COLO668 (cell line): ENCODE results near the gene SOCS4.
"Not testable (repeated sequence)": the region's sequence is repeated elsewhere in the genome, so short reads cannot be mapped to it uniquely, and the experiment has no call there.

Experiments used
- DNase-seq: peaks from one replicate; lab custom pipeline; 2025; ENCODE audit not compliant: unreplicated experiment; lab: John Stamatoyannopoulos, UW

Gene SOCS4

DNA sequence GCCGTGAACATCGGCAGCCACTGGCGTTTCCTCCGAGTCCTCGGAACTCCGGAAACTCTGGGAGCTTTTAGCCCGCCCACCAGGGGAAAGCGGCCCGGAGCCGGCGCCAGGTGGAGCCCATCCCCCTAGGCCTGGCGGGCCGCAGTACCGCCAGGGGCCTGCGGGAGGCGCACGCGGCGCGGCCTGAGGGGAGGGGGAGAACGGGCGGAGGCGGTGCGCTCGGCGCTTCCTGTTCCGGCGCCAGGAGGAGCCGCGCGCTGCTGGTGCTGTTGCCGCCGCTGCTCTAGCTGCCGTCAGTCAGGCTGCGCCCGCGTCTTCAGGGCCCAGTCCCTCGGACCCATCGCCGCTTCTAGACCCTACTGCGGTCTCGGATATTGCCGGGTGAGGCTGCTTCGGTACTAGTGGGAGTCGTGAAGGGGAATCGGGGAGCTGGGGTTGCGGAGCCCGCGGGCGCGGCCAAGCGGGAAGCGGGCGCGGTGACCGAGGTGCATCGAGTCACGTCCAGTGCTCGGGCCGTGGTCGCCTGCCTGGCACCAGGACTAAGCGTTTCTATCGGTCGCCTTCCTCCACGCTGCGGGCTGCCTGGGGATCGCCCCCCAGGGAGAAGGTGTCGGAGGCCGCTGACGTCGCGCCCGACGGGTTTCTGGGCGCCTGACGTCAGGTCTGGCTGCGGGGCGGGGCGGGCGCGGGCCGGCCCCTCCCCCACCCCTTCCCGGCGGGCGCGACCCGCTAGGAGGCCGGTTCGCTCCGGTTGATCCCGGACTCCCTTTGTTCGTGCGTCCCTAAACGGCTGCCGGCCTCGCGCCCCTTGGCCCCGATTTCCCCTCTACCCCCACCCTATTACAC, 24.6 kb downstream of the SOCS4 start, which contains the start of gene MAPK1IP1L:
Gene MAPK1IP1L, plus strand, starts transcription at position 225 of the 846 bp plus-strand sequence. CDS start 10,037 bp downstream, outside the sequence.
- DNase-seq: peak; percentile 96

DNA sequence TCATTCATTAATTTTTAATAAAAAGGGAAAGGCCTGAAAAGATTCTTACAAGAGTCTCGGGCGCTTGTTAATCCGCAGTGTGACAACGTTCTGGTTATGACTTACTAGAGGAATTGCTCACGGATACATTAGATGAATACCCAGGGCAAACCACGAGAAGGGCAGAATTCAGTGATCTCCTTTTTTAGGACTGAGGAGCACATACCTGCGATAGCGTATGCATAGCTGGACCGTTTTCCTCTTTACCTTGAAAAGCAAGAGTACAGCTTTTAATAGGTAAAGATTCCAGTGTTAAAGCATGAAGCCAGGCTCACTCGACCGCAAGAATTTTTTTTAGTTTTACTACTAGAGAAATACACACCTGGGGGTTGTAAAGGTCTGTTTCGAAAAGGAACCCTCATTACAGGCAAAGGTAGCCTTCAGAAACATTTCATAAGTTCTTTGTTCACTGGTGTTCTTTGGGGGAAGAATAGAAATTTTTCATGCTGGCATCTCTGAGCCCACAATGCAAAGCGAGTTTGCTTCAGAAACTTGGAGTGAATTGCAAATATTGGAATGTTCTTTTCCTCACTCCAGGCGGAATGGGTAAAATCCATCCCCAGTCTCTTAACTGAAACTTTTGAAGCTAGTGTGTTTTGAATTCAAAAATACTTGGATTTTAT, 25.4 kb downstream of the SOCS4 start:
- DNase-seq: no peak

DNA sequence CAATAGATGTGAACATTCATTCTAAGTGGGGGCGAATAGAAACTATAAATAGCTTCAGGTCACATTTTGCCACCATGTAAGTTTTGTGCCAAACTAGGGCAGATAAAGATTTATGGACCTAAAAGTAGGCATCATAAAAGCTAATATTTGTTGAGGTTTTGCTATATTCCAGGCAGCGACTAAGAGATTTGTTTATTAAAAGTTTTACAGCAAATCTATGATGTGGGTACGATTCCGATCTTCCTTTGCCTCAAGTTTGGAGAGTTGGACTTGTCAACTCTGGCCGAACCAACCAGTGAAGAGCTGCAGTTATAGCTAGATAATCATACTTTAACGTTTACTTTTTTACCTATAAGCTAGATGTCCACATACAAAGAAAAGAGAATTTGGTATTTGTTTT, 26.0 kb downstream of the SOCS4 start:
- no peak for DNase-seq

DNA sequence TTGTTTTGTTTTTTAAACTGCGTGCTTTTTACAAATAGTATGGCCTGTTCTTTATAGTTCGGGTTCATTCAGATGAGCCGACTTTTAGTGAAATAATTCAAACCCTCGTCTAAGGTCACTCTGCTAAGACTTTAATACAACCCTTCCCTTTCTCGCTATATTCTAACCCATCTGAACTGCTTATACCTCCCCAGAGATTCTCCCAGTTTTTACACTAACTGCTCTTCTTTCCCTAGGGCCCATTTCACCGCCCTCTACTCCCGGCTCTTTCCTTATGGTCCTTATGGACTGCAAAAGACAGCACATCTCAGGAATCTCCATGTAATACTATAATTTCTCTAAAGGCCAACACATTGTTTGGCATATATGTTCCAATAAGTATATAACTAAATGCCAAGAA, 26.5 kb downstream of the SOCS4 start:
- no peak for DNase-seq

DNA sequence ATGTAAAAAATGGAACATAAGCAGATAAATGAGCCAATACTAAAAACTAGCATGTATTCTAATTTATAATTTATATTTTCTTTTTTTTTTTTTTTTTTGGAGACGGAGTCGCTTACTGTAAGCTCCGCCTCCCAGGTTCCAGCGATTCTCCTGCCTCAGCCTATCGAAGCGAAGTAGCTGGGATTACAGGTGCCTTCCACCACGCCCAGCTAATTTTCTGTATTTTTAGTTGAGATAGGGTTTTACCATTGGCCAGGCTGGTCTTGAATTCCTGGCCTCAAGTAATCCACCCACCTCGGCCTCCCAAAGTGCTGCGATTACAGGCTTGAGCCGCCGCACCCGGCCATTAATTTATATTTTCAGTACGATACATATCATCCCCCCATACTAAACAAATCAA, 27.1 kb downstream of the SOCS4 start:
- no peak for DNase-seq

DNA sequence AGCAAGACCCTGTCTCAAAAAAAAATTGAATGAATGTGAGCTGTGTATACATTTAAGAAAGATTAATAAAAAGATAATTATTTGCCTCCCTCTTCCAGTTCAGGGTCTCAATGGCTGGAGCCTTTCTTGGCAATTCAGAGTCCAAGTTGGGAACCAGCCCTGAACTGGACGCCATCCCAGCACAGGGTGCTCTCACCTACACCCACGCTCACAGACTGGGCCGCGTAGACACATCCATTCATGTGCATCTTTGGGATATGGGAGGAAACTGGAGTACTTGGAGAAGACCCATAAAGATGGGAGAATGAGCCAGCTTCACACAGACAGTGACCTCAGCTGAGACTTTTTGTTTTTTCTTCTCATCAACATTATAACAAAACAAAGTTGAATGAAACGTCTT, 30.9 kb downstream of the SOCS4 start:
- DNase-seq: no peak

DNA sequence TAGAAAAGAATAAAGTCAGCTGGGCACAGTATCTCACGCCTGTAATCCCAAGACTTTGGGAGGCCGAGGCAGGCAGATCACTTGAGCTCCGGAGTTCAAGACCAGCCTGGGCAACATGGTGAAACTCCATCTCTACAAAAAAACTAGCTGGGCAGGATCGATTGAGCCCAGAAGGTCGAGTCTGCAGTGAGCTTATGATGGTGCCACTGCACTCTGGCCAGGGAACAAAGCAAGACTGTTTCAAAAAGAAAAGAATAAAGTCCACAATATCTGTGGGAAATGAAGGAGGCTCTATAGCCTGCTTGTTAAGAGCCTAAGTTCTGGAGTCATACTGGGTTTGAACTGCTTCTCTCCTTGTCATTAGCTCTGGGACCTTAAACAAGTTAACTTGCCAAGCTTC, 32.3 kb downstream of the SOCS4 start:
- DNase-seq: no peak

DNA sequence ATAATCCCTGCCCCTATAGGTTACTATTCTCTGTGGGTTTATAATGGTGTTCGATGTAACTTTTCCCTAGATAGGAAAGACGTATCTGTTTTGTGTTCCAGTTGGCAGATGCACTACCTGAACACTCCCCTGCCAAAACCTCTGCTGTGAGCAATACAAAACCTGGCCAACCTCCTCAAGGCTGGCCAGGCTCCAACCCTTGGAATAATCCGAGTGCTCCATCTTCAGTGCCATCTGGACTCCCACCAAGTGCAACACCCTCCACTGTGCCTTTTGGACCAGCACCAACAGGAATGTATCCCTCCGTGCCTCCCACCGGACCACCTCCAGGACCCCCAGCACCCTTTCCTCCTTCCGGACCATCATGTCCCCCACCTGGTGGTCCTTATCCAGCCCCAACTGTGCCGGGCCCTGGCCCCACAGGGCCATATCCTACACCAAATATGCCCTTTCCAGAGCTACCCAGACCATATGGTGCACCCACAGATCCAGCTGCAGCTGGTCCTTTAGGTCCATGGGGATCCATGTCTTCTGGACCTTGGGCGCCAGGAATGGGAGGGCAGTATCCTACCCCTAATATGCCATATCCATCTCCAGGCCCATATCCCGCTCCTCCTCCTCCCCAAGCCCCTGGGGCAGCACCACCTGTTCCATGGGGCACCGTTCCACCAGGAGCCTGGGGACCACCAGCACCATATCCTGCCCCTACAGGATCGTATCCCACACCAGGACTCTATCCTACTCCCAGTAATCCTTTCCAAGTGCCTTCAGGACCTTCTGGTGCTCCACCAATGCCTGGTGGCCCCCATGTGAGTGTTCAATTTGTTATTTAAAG, 35.7 kb downstream of the SOCS4 start:
- DNase-seq: no peak

DNA sequence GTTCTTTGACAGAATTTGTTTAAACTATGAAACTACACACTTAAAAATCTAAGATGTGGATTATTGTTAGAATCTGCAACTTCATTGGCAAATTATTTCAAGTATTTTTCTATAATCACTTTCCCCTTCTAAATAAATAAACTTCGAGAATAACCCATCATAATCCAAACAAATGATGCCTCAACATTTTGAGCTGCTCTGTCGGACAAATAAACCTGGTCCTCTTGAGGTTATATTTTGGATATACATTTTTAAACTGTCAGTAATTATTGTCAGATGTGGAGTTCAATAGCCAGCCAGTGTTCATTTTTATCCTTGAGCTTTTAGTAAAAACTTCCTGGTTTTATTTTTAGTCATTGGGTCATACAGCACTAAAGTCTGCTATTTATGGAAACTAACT, 37.9 kb downstream of the SOCS4 start:
- not testable (repeated sequence) for DNase-seq

DNA sequence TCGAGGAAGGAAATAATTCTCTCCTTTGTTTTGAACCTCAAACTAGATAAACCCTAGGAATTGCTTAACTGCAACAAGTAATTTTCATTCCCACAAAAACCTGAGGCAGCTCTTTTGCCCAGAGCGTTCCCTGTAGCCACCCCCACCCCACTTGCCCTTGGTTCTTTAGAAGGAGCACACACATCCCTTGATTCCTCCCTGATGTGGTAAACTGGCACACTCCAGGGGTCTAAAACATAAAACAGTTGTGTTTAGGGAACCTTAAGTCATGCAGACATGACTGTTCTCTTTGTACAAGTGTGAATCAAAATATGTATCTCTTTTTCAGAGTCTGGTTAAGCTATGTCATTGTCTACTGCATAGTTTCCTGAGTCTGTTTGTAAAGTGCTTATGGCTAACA, 38.4 kb downstream of the SOCS4 start:
- DNase-seq: no peak

DNA sequence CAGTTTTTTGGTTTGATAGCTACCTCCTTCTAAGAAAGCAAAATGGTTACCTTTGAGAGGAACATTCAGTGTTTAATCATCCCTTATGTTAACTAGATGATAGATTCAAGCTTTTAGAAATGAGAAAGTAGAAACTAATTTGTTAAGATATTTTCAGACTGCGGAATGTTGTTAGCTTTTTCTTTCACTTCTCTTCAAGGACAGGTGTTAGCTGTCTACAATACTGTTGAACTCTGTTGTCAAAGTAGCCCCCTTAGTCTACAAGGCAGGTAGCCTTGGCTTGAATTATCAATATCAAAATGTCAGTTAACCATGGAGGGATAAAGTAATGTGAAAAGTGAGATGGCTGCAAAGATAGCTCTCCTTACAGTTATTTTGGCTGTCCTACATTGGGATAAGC, 39.2 kb downstream of the SOCS4 start:
- no peak for DNase-seq

DNA sequence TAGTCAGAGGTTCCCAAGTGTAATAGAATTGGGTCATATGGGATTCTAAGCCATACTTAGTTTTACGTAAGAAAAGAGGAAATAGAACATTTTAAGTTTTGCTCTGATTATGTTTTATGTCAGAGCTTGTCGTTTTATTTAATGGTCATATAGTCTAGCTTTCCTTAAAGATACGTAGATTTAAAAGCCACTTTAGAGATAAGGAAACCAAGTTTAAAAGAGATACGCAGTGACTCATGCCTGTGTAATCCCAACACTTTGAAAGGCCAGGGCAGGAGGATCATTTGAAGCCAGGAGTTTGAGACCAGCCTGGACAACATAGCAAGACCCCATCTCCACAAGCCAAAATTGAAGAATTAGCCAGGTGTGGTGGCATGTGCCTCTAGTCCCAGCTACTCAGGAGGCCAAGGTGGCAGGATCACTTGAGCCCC, 44.0 kb downstream of the SOCS4 start:
- no peak for DNase-seq

DNA sequence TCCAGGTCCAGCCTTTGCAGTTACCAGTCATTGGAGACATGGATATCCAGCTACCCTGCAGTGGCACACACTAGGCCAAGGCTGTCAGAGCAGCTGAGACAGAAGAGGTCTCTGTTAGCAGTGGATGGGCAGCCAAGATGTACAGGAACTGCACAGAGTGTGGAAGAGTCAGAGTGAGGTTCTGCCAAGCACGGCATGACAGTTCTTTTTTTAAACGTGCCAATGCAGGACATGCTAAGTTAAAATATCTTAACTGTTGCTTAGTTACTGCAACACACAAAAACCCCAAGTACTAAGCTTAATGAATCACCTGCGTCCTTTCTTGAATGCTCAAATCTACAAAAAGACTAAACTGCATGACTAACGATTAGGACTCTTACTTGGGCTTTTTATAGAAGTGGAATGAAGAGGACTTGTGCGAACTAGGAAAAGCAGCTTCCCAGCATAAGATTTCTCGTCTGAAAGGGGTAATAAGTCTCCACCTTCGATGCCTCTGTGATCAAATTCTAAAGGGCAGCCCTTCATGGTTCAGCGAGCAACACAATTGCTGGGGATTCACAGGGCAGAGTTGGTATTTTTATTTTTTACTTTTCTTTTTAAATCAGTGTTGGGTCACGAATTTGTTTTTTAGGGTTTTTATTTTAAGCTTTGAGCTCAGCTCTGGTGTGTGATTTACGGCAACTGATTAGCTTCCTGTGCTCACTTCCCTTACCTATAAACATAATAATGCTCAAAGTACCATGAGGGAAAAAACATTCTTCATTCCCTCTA, 45.0 kb downstream of the SOCS4 start:
- no peak for DNase-seq

DNA sequence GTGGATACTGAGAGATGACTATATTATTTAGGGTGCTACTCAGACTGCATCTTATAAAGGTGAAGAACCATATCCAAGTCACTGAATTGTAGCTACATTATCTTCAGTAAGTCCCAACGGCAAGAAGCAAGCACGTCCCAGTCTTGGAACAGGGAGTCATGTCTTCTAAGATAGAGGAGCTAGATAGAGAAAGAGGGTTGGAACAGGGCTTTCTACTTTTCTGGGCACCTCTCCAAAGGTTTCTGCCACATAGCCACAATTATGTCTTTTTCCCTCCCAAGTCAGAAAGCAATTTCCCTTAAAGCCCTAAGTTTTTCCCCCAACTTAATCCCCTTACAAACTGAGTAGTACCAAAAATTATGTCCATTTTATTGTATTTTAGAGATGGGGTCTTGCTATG, 46.8 kb downstream of the SOCS4 start:
- no peak for DNase-seq

DNA sequence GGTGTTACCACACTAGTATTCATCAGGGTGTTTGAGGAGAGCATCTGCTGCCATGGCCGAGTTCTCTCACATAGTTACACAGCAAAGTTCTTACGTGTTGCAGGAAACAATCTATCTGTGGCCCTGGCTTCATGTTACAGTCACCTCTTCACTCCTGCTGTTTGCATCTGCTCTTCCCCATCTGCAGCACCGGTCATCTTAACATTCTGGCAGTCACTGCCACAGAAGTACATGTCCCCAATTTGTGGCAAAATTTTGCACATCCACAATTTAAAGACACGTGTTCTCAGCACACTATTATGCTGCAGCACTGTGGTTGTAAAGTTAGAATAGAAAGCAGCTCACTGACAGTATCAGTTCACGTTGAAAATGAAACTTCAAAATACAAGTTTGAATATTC, 47.6 kb downstream of the SOCS4 start:
- DNase-seq: no peak

DNA sequence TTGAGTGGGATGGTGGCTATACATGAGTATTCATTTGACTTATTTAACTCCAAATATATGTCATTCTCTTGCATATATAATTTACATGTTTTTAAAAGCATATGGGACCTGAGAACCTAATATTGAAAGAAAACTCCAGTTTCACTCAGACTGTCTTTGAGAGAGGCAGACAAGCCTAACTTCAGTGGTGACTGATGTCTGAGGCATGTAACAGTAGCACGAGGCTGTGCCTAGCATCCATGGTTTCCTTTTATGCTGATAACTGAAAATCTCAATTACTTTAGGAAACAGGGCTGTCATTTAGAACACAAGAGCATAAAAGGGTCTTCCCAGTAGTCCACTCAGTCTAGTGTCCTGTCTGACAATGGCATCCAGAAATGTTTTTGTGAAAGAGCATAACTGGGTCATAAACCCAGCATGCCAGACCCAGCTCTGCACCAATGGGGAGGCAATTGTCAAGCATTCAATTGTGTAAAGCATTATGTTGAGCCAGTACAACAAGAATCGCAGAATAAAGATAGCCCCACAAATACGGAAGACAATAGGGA, 48.7 kb downstream of the SOCS4 start:
- no peak for DNase-seq

DNA sequence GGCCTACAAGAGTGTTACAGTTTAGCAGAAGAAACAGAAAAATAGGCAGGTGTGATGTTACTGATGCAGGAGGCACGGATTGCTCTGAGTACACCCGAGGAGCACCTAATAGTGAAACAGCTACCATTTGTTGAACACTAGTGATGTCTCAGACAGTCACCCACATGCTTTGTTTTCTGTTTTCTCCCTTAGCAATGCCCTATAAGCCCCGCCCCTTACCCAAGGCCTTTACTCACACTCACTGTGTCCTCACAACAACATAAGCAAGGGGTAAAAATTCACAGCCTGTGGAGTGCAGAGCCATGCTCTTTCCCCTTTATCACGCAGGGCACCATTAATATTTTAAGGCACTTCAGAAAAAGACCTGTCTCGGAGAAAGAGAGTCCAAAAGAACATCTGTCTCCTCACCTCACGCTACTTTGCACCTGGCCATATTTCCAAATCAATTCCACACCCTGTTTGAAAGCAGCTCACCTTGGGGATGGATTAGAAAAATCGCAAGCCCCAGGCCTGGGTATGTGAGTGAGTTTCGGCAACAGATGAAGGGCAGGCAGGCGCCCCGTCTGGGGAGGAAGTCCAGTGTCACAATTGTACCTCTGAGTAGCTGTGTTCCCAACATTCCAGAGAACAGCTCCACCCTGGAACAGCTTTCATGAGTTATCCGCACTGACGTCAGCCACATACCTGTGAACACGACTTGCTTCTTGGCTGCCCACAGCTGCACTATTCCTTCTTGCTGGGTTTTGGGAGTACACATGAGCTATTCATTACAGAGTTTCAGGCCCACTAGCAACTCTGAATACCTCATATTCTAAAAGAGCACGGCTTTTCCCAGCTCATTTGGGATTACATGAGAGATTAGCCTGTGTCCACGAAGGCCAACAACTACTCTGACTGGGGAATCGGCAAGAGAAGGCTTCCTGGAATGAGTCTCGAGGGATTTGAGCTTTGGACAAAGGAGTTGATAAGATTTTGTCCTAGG, 50.4 kb downstream of the SOCS4 start:
- DNase-seq: no peak

DNA sequence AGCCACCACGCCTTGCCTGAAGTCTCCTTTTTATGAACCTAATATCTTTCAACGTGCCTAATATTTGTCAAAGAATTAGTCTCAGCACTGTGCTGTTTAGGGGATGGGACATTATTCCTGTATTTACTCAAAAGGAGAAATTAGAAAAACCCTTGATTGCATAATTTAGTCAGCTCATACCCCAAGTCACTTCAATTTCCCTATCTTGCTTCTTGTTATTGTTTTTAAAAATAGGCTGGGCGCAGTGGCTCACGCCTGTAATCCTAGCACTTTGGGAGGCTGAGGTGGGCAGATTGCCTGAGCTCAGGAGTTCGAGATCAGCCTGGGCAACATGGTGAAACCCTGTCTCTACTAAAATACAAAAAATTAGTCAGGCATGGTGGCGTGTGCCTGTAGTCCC, 52.9 kb downstream of the SOCS4 start:
- not testable (repeated sequence) for DNase-seq

DNA sequence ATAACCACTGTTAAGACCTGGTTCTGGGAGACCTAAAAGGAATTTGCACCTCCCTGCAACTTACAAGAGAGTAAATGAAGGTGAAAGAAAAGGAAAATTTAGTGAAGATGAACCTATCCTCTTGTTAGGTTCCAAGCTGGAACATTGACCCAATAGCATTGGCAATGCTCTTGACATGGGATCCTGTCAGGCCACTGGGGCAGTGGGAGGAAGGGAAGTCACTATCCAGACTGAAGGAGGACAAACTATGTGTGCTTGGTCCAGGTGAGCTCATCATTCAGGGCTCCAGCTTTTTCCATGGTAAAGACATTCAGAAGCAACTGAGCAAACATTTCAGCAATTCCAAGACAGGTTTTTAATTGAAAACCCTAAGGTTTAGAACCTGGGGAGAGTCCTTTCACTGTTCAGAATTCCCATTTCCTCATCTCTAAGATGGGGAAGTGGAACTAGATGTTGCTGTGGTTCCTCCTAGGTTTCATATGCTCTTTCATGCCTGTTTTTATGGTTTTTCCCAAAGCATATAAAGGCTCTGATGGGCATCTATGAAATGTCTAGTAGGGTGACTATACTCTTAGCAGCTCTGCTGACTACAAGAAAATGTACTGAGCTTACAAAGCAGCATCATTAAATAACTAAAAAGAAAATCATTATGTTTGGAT, 57.5 kb downstream of the SOCS4 start:
- no peak for DNase-seq
